Cardiac septum (tissue), 1 donor: Measurements from ENCODE around the gene SIVA1. TPM values are rescaled to one million over a fixed set of nuclear protein-coding genes. Genes with fewer than 3 reads are reported as not detected.

Experiments used
- DNase-seq: peaks from one replicate; pipeline ENCODE4 v3.0.0-alpha.2; 2020; ENCODE audit warnings: low spot score
- intact Hi-C: fragments of 100-400 bp; cut with DNase I; formaldehyde crosslinking; loops from one replicate; pipeline ENCODE4 v1.14.0; 2022
- long read RNA-seq: library from polyadenylated mRNA; unstranded; transcript quantifications from one replicate; pipeline ENCODE4 v2.0.0, GENCODE V29; 2021
- total RNA-seq: library from RNA; stranded (reverse); fragmentation: NEBNext Ultra II Directional; extraction: Animal tissue kit (Norgen Biotek cat#: 25700); gene quantifications from one replicate; pipeline ENCODE4 v1.2.1, GENCODE V29; 2021
- donor health status: DM: no; HTN: no; CAD: no.

Gene SIVA1
- total RNA-seq = 50.9 TPM
- long read RNA-seq, transcript SIVA1-201 (4 exons, 802 nt) = major isoform, 51 of 62 reads
- long read RNA-seq, partial matches to known transcripts = 1 of 62 reads
- long read RNA-seq, other reads (novel, unspliced or antisense) = 9 of 62 reads

GRCh38 chr14:104752735-104753527 is at the start of gene SIVA1:
SIVA1 (plus strand) TSS chr14:104753147; CDS start chr14:104753202, 55 bp downstream.
- intact Hi-C loops = no loop called here
- peak; percentile 100 for DNase-seq

GRCh38 chr14:104703269-104703668 is 49.7 kb upstream of the SIVA1 start:
- no peak for DNase-seq
- intact Hi-C loops = no loop called here

GRCh38 chr14:104704252-104704651 is 48.7 kb upstream of the SIVA1 start:
- intact Hi-C loops = no loop called here
- DNase-seq = no peak

- DNase-seq = no peak
- intact Hi-C loops = no loop called here
Measured at GRCh38 chr14:104705340-104706047, 47.5 kb upstream of the SIVA1 start.

- intact Hi-C loops = no loop called here
- DNase-seq = no peak
Measured at GRCh38 chr14:104706733-104707607, 46.0 kb upstream of the SIVA1 start.

- no peak for DNase-seq
- intact Hi-C loops = no loop called here
Measured at GRCh38 chr14:104707608-104708595, 45.0 kb upstream of the SIVA1 start.

GRCh38 chr14:104708606-104709268 is 44.2 kb upstream of the SIVA1 start:
- DNase-seq = no peak
- intact Hi-C loops = loop anchor here (1.0 kb wide), 1 partner anchor 58 kb away; no protein-coding TSS in a partner anchor

- intact Hi-C loops = loop anchor here (1.0 kb wide), 1 partner anchor 59 kb away; no protein-coding TSS in a partner anchor
- no peak for DNase-seq
Measured at GRCh38 chr14:104709387-104710039, 43.4 kb upstream of the SIVA1 start.

- intact Hi-C loops = no loop called here
- no peak for DNase-seq
Measured at GRCh38 chr14:104710071-104710735, 42.7 kb upstream of the SIVA1 start.

- intact Hi-C loops = no loop called here
- DNase-seq = no peak
Measured at GRCh38 chr14:104712881-104713734, 39.8 kb upstream of the SIVA1 start.

- DNase-seq = no peak
- intact Hi-C loops = no loop called here
Measured at GRCh38 chr14:104714066-104714465, 38.9 kb upstream of the SIVA1 start.

GRCh38 chr14:104714681-104715080 is 38.3 kb upstream of the SIVA1 start:
- intact Hi-C loops = no loop called here
- DNase-seq = no peak

GRCh38 chr14:104715416-104715815 is 37.5 kb upstream of the SIVA1 start:
- no peak for DNase-seq
- intact Hi-C loops = no loop called here

GRCh38 chr14:104715871-104716270 is 37.1 kb upstream of the SIVA1 start:
- no peak for DNase-seq
- intact Hi-C loops = no loop called here

- DNase-seq = no peak
- intact Hi-C loops = no loop called here
Measured at GRCh38 chr14:104717137-104717536, 35.8 kb upstream of the SIVA1 start.

- intact Hi-C loops = no loop called here
- no peak for DNase-seq
Measured at GRCh38 chr14:104717646-104718045, 35.3 kb upstream of the SIVA1 start.
